ENCODE results near the gene FOXRED2.
A peak's percentile ranks its signal among the peaks of the same experiment; 100 is the strongest.
"Not testable (repeated sequence)": the region's sequence is repeated elsewhere in the genome, so short reads cannot be mapped to it uniquely, and the experiment has no call there.

The FOXRED2 gene

GRCh38 chr22:36506637-36507517 is at the start of gene FOXRED2:
Gene FOXRED2 (minus strand): TSS chr22:36507040. CDS start chr22:36506422, 618 bp downstream.
- DNase-seq (ENCODE audit: low spot score) = peak; percentile 88

GRCh38 chr22:36554098-36554497 is 47.3 kb upstream of the FOXRED2 start:
- no peak for DNase-seq (ENCODE audit: low spot score)

GRCh38 chr22:36552289-36552688 is 45.4 kb upstream of the FOXRED2 start:
- no peak for DNase-seq (ENCODE audit: low spot score)

GRCh38 chr22:36550701-36551495 is 44.1 kb upstream of the FOXRED2 start:
- no peak for DNase-seq (ENCODE audit: low spot score)

GRCh38 chr22:36549033-36549432 is 42.2 kb upstream of the FOXRED2 start:
- no peak for DNase-seq (ENCODE audit: low spot score)

GRCh38 chr22:36548606-36549005 is 41.8 kb upstream of the FOXRED2 start:
- DNase-seq (ENCODE audit: low spot score) = no peak

- DNase-seq (ENCODE audit: low spot score) = peak; percentile 31
These were observed 40.1 kb upstream of the FOXRED2 start for GRCh38 chr22:36546932-36547331.

- peak; percentile 48 for DNase-seq (ENCODE audit: low spot score)
These were observed 39.4 kb upstream of the FOXRED2 start for GRCh38 chr22:36546092-36546804.

- DNase-seq (ENCODE audit: low spot score) = no peak
These were observed 37.3 kb upstream of the FOXRED2 start for GRCh38 chr22:36544107-36544620.

GRCh38 chr22:36541831-36542411 is 35.1 kb upstream of the FOXRED2 start:
- DNase-seq (ENCODE audit: low spot score) = peak; percentile 69

GRCh38 chr22:36540867-36541642 is 34.2 kb upstream of the FOXRED2 start:
- DNase-seq (ENCODE audit: low spot score) = no peak

GRCh38 chr22:36538529-36538928 is 31.7 kb upstream of the FOXRED2 start:
- DNase-seq (ENCODE audit: low spot score) = no peak

GRCh38 chr22:36536717-36537116 is 29.9 kb upstream of the FOXRED2 start:
- DNase-seq (ENCODE audit: low spot score) = no peak

- not testable (repeated sequence) for DNase-seq (ENCODE audit: low spot score)
These were observed 26.5 kb upstream of the FOXRED2 start for GRCh38 chr22:36533320-36533719.

- no peak for DNase-seq (ENCODE audit: low spot score)
These were observed 25.6 kb upstream of the FOXRED2 start for GRCh38 chr22:36532466-36532865.

GRCh38 chr22:36528795-36529751 is 22.2 kb upstream of the FOXRED2 start, which contains the start of gene EIF3D:
Gene EIF3D (minus strand): TSS chr22:36529166. CDS start chr22:36526121, 3,045 bp downstream.
- DNase-seq (ENCODE audit: low spot score) = peak; percentile 100

- DNase-seq (ENCODE audit: low spot score) = no peak
These were observed 21.5 kb upstream of the FOXRED2 start for GRCh38 chr22:36528341-36528740.

- DNase-seq (ENCODE audit: low spot score) = no peak
These were observed 15.8 kb upstream of the FOXRED2 start for GRCh38 chr22:36522662-36523061.

- DNase-seq (ENCODE audit: low spot score) = no peak
These were observed 13.6 kb upstream of the FOXRED2 start for GRCh38 chr22:36520423-36520822.

- DNase-seq (ENCODE audit: low spot score) = not testable (repeated sequence)
These were observed 13.1 kb upstream of the FOXRED2 start for GRCh38 chr22:36519906-36520305.

Data from activated CD4-positive, alpha-beta T cell treated with anti-CD3 and anti-CD28 coated beads, Interleukin-2, Interleukin-4, amounts not matched to agents 100 ng/mL and 50 ng/mL, durations not matched to agents 16 hours and 8 hours (primary cell).